HCT116 (cell line): ENCODE measurements around the gene SPOCK3. TPM values are rescaled to one million over a fixed set of nuclear protein-coding genes. Genes with fewer than 3 reads are reported as not detected.

ENCODE experiments used
- ATAC-seq: fragments of 200-7000 bp; cut with Tn5 transposase; 2 replicates; pipeline ENCODE4 v1.9.1; 2020; ENCODE audit warnings: mild to moderate bottlenecking, moderate library complexity
- BruUV-seq: library from RNA; stranded (reverse); fragments of 400-500 nt; replicated peaks from 2 replicates; lab custom pipeline; 2021; lab: Mats Ljungman, UMichigan
- CTCF ChIA-PET: fragments of 300-600 bp; sonication (Branson Sonifier 250); formaldehyde crosslinking; loops from one replicate; lab custom pipeline; 2021; ENCODE audit warnings: antibody characterized with exemption; lab: Charles Lee
- POLR2A ChIA-PET: fragments of 300-600, 350-600 bp; sonication (Branson Sonifier 250); formaldehyde crosslinking; loops from one replicate; lab custom pipeline; 2021; ENCODE audit warnings: antibody characterized with exemption; lab: Charles Lee
- RAD21 ChIA-PET, 2 experiments: fragments of 300-600 bp; sonication (Branson Sonifier 250); formaldehyde crosslinking; loops; one replicate each; lab custom pipeline; 2023; ENCODE audit warnings: low total read pairs in 2 of 2; ENCODE audit not compliant: uncharacterized antibody in 2 of 2, unreplicated experiment in 2 of 2, low non-redundant PET in 1 of 2; lab: Charles Lee
- DNase-seq: peaks from one replicate; pipeline ENCODE4 v3.0.0-alpha.2; 2010; ENCODE audit warnings: low read depth, low spot score
- H2AFZ ChIP-seq: fragments of 200-600 bp; shearing (Covaris generic), sonication (generic); 2 replicates; pipeline ENCODE4 v1.6.1; 2017; ENCODE audit warnings: low read depth, mixed run types, mixed read lengths, antibody characterized with exemption, low read length; ENCODE audit not compliant: poor library complexity, severe bottlenecking
- H3K27ac ChIP-seq: 2 replicates; pipeline ENCODE4 v1.5.1; 2012; ENCODE audit warnings: low read depth, low read length
- H3K27me3 ChIP-seq: fragments of 200-600 bp; sonication (generic); 2 replicates; pipeline ENCODE4 v1.6.1; 2016; ENCODE audit warnings: mixed run types, low read length, mixed read lengths; ENCODE audit not compliant: insufficient read depth
- H3K36me3 ChIP-seq, 2 experiments: fragments of 200-500 bp in 1 of 2; fragments of 200-600 bp in 1 of 2; sonication (Bioruptor generic) in 1 of 2; sonication (generic) in 1 of 2; 2 replicates each; pipeline versions ENCODE4 v1.5.1 to v1.6.1; 2014 to 2016; ENCODE audit warnings: low read length in 2 of 2, inconsistent platforms in 1 of 2, mixed read lengths in 1 of 2, mixed run types in 1 of 2; ENCODE audit not compliant: insufficient read depth in 2 of 2, control insufficient read depth in 1 of 2
- H3K4me1 ChIP-seq, 2 experiments: fragments of 200-600 bp in 1 of 2; sonication (generic) in 1 of 2; 2 replicates each; pipeline versions ENCODE4 v1.5.1 to v1.6.1; 2012 to 2017; ENCODE audit warnings: low read length in 2 of 2, inconsistent platforms in 1 of 2, mild to moderate bottlenecking in 1 of 2, mixed read lengths in 1 of 2, mixed run types in 1 of 2, moderate library complexity in 1 of 2; ENCODE audit not compliant: insufficient read depth in 2 of 2, control insufficient read depth in 1 of 2
- H3K4me2 ChIP-seq: fragments of 200-600 bp; sonication (generic); 2 replicates; pipeline ENCODE4 v1.6.1; 2017; ENCODE audit warnings: mixed run types, low read length, mixed read lengths
- H3K4me3 ChIP-seq, 2 experiments: fragments of 200-600 bp in 1 of 2; sonication (generic) in 1 of 2; replicated peaks in 1 of 2; 2 replicates each; pipeline ENCODE4 v1.5.1; 2011 to 2016; ENCODE audit warnings: low read length in 2 of 2, control low read depth in 1 of 2, low read depth in 1 of 2, mild to moderate bottlenecking in 1 of 2, mixed read lengths in 1 of 2, mixed run types in 1 of 2
- H3K79me2 ChIP-seq: fragments of 200-600 bp; sonication (generic); 2 replicates; pipeline ENCODE4 v1.6.1; 2017; ENCODE audit warnings: mild to moderate bottlenecking, mixed run types, low read length, moderate library complexity, mixed read lengths; ENCODE audit not compliant: insufficient read depth
- H3K9ac ChIP-seq: fragments of 200-600 bp; sonication (generic); 2 replicates; pipeline ENCODE4 v1.6.1; 2016; ENCODE audit warnings: low read length, mixed read lengths
- H3K9me2 ChIP-seq: fragments of 200-600 bp; sonication (generic), shearing (Covaris generic); 2 replicates; pipeline ENCODE4 v1.6.1; 2017; ENCODE audit warnings: mixed run types, mild to moderate bottlenecking, moderate library complexity; ENCODE audit not compliant: insufficient read depth
- H3K9me3 ChIP-seq, 2 experiments: fragments of 200-500 bp in 1 of 2; fragments of 200-600 bp in 1 of 2; sonication (Bioruptor generic) in 1 of 2; sonication (generic) in 1 of 2; 2 replicates each; pipeline ENCODE4 v1.6.1; 2014 to 2017; ENCODE audit warnings: low read length in 2 of 2, mixed read lengths in 2 of 2, inconsistent platforms in 1 of 2, low read depth in 1 of 2, mild to moderate bottlenecking in 1 of 2, mixed run types in 1 of 2, moderate library complexity in 1 of 2; ENCODE audit not compliant: control insufficient read depth in 1 of 2, insufficient read depth in 1 of 2
- H4K20me1 ChIP-seq: fragments of 200-600 bp; sonication (generic), shearing (Covaris generic); 2 replicates; pipeline ENCODE4 v1.6.1; 2017; ENCODE audit warnings: mixed run types, mild to moderate bottlenecking, moderate library complexity; ENCODE audit not compliant: insufficient read depth
- CEBPB ChIP-seq: IDR thresholded peaks from 2 replicates; pipeline ENCODE4 v1.6.1; 2012; ENCODE audit warnings: low read depth
- EGR1 ChIP-seq: IDR thresholded peaks from 2 replicates; pipeline ENCODE4 v1.6.1; 2012; ENCODE audit warnings: low read depth
- EZH2phosphoT487 ChIP-seq: fragments of 200-600 bp; IDR thresholded peaks from 2 replicates; pipeline ENCODE4 v1.6.1; 2018; ENCODE audit warnings: antibody characterized with exemption, borderline replicate concordance
- POLR2AphosphoS5 ChIP-seq: IDR thresholded peaks from 2 replicates; pipeline ENCODE4 v1.6.1; 2011; ENCODE audit warnings: mild to moderate bottlenecking, low read depth, low read length, moderate library complexity
- SRF ChIP-seq: IDR thresholded peaks from 2 replicates; pipeline ENCODE4 v1.6.1; 2012; ENCODE audit warnings: low read depth
- TCF7L2 ChIP-seq: IDR thresholded peaks from 2 replicates; pipeline ENCODE4 v1.7.0; 2011; ENCODE audit warnings: borderline replicate concordance, inconsistent platforms; ENCODE audit not compliant: insufficient read depth, insufficient read length; ENCODE audit errors: extremely low read depth
- intact Hi-C: fragments of 100-400 bp; cut with micrococcal nuclease; formaldehyde crosslinking; loops from 2 replicates; pipeline ENCODE4 v1.10.0; 2022
- total RNA-seq: library from RNA; stranded (reverse); gene quantifications from one replicate; pipeline ENCODE4 v1.2.1, GENCODE V29; 2021; ENCODE audit not compliant: unreplicated experiment
- TF ChIP-seq, protein P1 (sequence below): IDR thresholded peaks from 2 replicates; pipeline ENCODE4 v1.6.1; 2012
- TF ChIP-seq, protein P2 (sequence below): IDR thresholded peaks from 2 replicates; pipeline ENCODE4 v1.6.1; 2012; ENCODE audit warnings: low read depth
- TF ChIP-seq, protein P3 (sequence below): IDR thresholded peaks from 2 replicates; pipeline ENCODE4 v1.6.1; 2011; ENCODE audit warnings: mild to moderate bottlenecking, low read length, moderate library complexity; ENCODE audit not compliant: insufficient replicate concordance; ENCODE audit errors: extremely low read depth

SPOCK3 gene
- total RNA-seq, 1 experiment from 2014 or later: 1.7 TPM

DNA sequence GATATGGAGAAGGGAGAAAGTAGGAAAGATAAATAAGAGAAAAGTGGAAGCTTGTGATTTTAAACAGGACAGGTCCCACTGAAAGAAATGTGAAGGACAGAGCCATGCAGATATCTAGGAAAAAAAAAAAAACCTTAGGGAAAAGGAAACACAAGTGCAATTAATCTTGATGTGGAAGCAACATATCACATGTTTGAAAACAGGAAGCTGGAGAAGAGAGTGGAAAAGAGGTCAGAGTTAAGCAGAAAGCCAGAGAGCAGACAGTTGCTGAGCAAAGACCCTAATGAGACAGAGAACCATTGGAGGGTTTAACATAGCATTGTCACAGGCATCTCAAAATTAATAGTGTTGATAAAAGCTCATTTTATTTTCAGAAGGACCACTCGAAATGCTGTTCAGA is 89.7 kb downstream of the SPOCK3 start:
- RAD21 ChIA-PET: no interaction called here
- intact Hi-C loops: no loop called here
- no peak for DNase-seq
- Histone ChIP-seq H3K4me3 (no peak overlapping the region), H3K9me3 (no peaks in the 10 kb centered on the region), H3K36me3 (no peaks in the 10 kb centered on the region)
- no peak for TF ChIP-seq EZH2phosphoT487
- TF ChIP-seq, protein P1, sequence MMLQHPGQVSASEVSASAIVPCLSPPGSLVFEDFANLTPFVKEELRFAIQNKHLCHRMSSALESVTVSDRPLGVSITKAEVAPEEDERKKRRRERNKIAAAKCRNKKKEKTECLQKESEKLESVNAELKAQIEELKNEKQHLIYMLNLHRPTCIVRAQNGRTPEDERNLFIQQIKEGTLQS: no peak
- no peak for TF ChIP-seq EGR1
- TF ChIP-seq, all 23 proteins: peak for 0
- Histone ChIP-seq H3K9me2 (no peaks in the 10 kb centered on the region), H3K79me2 (no peaks in the 10 kb centered on the region), H3K9ac (no peak overlapping the region), H3K27me3 (no peaks in the 10 kb centered on the region), H4K20me1 (no peaks in the 10 kb centered on the region), H3K4me1 (no peaks in the 10 kb centered on the region), H3K4me2 (no peak overlapping the region), H2AFZ (no peak overlapping the region), H3K27ac (no peak overlapping the region)
- POLR2A ChIA-PET: no interaction called here
- CTCF ChIA-PET: no interaction called here
- no TSS peak for BruUV-seq
- ATAC-seq: no peak

DNA sequence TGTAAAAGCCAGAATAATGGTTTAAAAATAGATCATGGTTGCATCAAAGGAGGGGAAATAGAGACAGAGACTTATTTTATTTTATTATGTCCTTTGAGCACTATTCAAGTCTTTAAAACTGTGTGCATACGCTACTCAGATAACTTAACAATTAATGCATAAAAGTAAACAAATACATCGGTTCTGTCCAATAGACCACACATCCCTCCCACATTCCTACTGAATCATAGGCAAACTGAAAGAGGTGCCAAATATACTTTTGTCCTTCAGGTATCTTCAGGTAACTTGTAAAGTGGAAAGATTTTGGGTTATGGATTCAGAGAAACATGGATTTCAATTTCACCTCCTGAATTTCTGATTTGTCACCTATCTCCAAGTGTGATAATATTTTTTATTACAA is 91.3 kb downstream of the SPOCK3 start:
- no peak for ATAC-seq
- Histone ChIP-seq H3K4me3 (no peak overlapping the region), H3K27ac (no peak overlapping the region), H3K9me3 (no peaks in the 10 kb centered on the region), H3K79me2 (no peaks in the 10 kb centered on the region), H3K9me2 (no peaks in the 10 kb centered on the region), H4K20me1 (no peaks in the 10 kb centered on the region), H3K27me3 (no peaks in the 10 kb centered on the region), H3K9ac (no peak overlapping the region), H2AFZ (no peak overlapping the region), H3K36me3 (no peaks in the 10 kb centered on the region), H3K4me1 (no peaks in the 10 kb centered on the region), H3K4me2 (no peak overlapping the region)
- DNase-seq: no peak
- POLR2A ChIA-PET: no interaction called here
- RAD21 ChIA-PET: no interaction called here
- BruUV-seq: no TSS peak
- CTCF ChIA-PET: no interaction called here
- intact Hi-C loops: no loop called here
- TF ChIP-seq TCF7L2 (no peak), CEBPB (no peak), POLR2AphosphoS5 (no peak), SRF (no peak)
- TF ChIP-seq, protein P2, sequence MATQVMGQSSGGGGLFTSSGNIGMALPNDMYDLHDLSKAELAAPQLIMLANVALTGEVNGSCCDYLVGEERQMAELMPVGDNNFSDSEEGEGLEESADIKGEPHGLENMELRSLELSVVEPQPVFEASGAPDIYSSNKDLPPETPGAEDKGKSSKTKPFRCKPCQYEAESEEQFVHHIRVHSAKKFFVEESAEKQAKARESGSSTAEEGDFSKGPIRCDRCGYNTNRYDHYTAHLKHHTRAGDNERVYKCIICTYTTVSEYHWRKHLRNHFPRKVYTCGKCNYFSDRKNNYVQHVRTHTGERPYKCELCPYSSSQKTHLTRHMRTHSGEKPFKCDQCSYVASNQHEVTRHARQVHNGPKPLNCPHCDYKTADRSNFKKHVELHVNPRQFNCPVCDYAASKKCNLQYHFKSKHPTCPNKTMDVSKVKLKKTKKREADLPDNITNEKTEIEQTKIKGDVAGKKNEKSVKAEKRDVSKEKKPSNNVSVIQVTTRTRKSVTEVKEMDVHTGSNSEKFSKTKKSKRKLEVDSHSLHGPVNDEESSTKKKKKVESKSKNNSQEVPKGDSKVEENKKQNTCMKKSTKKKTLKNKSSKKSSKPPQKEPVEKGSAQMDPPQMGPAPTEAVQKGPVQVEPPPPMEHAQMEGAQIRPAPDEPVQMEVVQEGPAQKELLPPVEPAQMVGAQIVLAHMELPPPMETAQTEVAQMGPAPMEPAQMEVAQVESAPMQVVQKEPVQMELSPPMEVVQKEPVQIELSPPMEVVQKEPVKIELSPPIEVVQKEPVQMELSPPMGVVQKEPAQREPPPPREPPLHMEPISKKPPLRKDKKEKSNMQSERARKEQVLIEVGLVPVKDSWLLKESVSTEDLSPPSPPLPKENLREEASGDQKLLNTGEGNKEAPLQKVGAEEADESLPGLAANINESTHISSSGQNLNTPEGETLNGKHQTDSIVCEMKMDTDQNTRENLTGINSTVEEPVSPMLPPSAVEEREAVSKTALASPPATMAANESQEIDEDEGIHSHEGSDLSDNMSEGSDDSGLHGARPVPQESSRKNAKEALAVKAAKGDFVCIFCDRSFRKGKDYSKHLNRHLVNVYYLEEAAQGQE: no peak
- TF ChIP-seq, protein P3, sequence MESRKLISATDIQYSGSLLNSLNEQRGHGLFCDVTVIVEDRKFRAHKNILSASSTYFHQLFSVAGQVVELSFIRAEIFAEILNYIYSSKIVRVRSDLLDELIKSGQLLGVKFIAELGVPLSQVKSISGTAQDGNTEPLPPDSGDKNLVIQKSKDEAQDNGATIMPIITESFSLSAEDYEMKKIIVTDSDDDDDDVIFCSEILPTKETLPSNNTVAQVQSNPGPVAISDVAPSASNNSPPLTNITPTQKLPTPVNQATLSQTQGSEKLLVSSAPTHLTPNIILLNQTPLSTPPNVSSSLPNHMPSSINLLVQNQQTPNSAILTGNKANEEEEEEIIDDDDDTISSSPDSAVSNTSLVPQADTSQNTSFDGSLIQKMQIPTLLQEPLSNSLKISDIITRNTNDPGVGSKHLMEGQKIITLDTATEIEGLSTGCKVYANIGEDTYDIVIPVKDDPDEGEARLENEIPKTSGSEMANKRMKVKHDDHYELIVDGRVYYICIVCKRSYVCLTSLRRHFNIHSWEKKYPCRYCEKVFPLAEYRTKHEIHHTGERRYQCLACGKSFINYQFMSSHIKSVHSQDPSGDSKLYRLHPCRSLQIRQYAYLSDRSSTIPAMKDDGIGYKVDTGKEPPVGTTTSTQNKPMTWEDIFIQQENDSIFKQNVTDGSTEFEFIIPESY: no peak
- TF ChIP-seq, all 23 proteins: peak for 0
